Neural cell (in vitro differentiated cells): Measurements from ENCODE around the gene APOA1. TPM values are rescaled to one million over a fixed set of nuclear protein-coding genes. Genes with fewer than 3 reads are reported as not detected.

Source experiments
- H2AFZ ChIP-seq: fragments of 200-600, 300-800 bp; sonication (generic), shearing (Covaris generic); 2 replicates; pipeline ENCODE4 v1.6.0; 2014; ENCODE audit warnings: low read depth, mild to moderate bottlenecking, antibody characterized with exemption, low read length, moderate library complexity
- H3F3A ChIP-seq: fragments of 200-600 bp; shearing (Covaris generic); 2 replicates; pipeline ENCODE4 v1.6.1; 2016; ENCODE audit warnings: mild to moderate bottlenecking, moderate library complexity, mixed read lengths, antibody characterized with exemption, low read length; ENCODE audit not compliant: insufficient read depth, poor library complexity, severe bottlenecking
- H3K27ac ChIP-seq: fragments of 200-600, 300-800 bp; sonication (generic), shearing (Covaris generic); 2 replicates; pipeline ENCODE4 v1.5.1; 2014; ENCODE audit warnings: mild to moderate bottlenecking, low read length, moderate library complexity
- H3K27me3 ChIP-seq: fragments of 300-800, 200-600 bp; sonication (generic), shearing (Covaris generic); 2 replicates; pipeline ENCODE4 v1.6.0; 2014; ENCODE audit warnings: mild to moderate bottlenecking, low read depth, low read length, moderate library complexity; ENCODE audit not compliant: insufficient read depth
- H3K36me3 ChIP-seq: fragments of 300-800, 200-600 bp; sonication (generic), shearing (Covaris generic); 2 replicates; pipeline ENCODE4 v1.5.1; 2014; ENCODE audit warnings: mild to moderate bottlenecking, antibody characterized with exemption, low read length, moderate library complexity; ENCODE audit not compliant: insufficient read depth
- H3K4me2 ChIP-seq: fragments of 300-800, 200-600 bp; sonication (generic), shearing (Covaris generic); 2 replicates; pipeline ENCODE4 v1.6.0; 2014; ENCODE audit warnings: mild to moderate bottlenecking, low read length
- H3K4me3 ChIP-seq: fragments of 300-800, 200-600 bp; sonication (generic), shearing (Covaris generic); 2 replicates; pipeline ENCODE4 v1.5.1; 2014; ENCODE audit warnings: mild to moderate bottlenecking, low read length, moderate library complexity
- H3K79me2 ChIP-seq: fragments of 200-600 bp; shearing (Covaris generic); replicated peaks from 2 replicates; pipeline ENCODE4 v1.6.0; 2014; ENCODE audit warnings: mild to moderate bottlenecking, low read length, moderate library complexity; ENCODE audit not compliant: insufficient read depth
- H3K9ac ChIP-seq: fragments of 300-800, 200-600 bp; sonication (generic), shearing (Covaris generic); 2 replicates; pipeline ENCODE4 v1.6.1; 2016; ENCODE audit warnings: mild to moderate bottlenecking, low read length, mixed read lengths
- H3K9me2 ChIP-seq: fragments of 200-600 bp; shearing (Covaris generic); 2 replicates; pipeline ENCODE4 v1.6.1; 2016; ENCODE audit warnings: mild to moderate bottlenecking, low read length, mixed read lengths; ENCODE audit not compliant: insufficient read depth
- H3K9me3 ChIP-seq: fragments of 200-600, 300-800 bp; sonication (generic), shearing (Covaris generic); 2 replicates; pipeline ENCODE4 v1.6.1; 2016; ENCODE audit warnings: mild to moderate bottlenecking, mixed run types, low read length, moderate library complexity, mixed read lengths
- H4K20me1 ChIP-seq: fragments of 200-600 bp; shearing (Covaris generic); 2 replicates; pipeline ENCODE4 v1.6.1; 2016; ENCODE audit warnings: mild to moderate bottlenecking, mixed run types; ENCODE audit not compliant: insufficient read depth
- EP300 ChIP-seq: fragments of 450-650 bp; conservative IDR thresholded peaks from 2 replicates; pipeline ENCODE4 v1.6.1; 2014; ENCODE audit warnings: antibody characterized with exemption, mild to moderate bottlenecking, moderate library complexity; ENCODE audit not compliant: poor library complexity, severe bottlenecking
- EZH2 ChIP-seq: fragments of 200-600, 300-800 bp; shearing (Covaris generic), sonication (generic); IDR thresholded peaks from 2 replicates; pipeline ENCODE4 v1.6.1; 2014; ENCODE audit warnings: antibody characterized with exemption, low read length, borderline replicate concordance, mild to moderate bottlenecking; ENCODE audit not compliant: insufficient read depth, poor library complexity, severe bottlenecking
- MXI1 ChIP-seq: fragments of 450-650 bp; conservative IDR thresholded peaks from 2 replicates; pipeline ENCODE4 v1.6.1; 2014; ENCODE audit warnings: antibody characterized with exemption, mild to moderate bottlenecking; ENCODE audit not compliant: poor library complexity, severe bottlenecking
- POLR2AphosphoS5 ChIP-seq: IDR thresholded peaks from 2 replicates; pipeline ENCODE4 v1.6.1; 2012
- RAD21 ChIP-seq: fragments of 450-650 bp; conservative IDR thresholded peaks from 2 replicates; pipeline ENCODE4 v1.6.1; 2014; ENCODE audit warnings: antibody characterized with exemption, mild to moderate bottlenecking, moderate library complexity
- SMC3 ChIP-seq: fragments of 450-650 bp; conservative IDR thresholded peaks from 2 replicates; pipeline ENCODE4 v1.6.1; 2014; ENCODE audit warnings: antibody characterized with exemption, mild to moderate bottlenecking, moderate library complexity; ENCODE audit not compliant: poor library complexity
- TAF1 ChIP-seq: IDR thresholded peaks from 2 replicates; pipeline ENCODE4 v1.6.1; 2012; ENCODE audit warnings: low read depth
- polyA plus RNA-seq: library from polyadenylated mRNA; depleted of rRNA; stranded (reverse); fragments of >200 nt; gene quantifications from 2 replicates; pipeline ENCODE4 v1.2.3, GENCODE V29; 2014
- TF ChIP-seq, protein P1 (sequence below): fragments of 450-650 bp; IDR thresholded peaks from 2 replicates; pipeline ENCODE4 v1.5.1; 2014; ENCODE audit warnings: antibody characterized with exemption, mild to moderate bottlenecking, moderate library complexity; ENCODE audit not compliant: poor library complexity, severe bottlenecking
- TF ChIP-seq, protein P2 (sequence below): IDR thresholded peaks from 2 replicates; pipeline ENCODE4 v1.6.1; 2012; ENCODE audit warnings: borderline replicate concordance

The APOA1 gene
- polyA plus RNA-seq, 1 donor from 2014 or later: not detected

DNA sequence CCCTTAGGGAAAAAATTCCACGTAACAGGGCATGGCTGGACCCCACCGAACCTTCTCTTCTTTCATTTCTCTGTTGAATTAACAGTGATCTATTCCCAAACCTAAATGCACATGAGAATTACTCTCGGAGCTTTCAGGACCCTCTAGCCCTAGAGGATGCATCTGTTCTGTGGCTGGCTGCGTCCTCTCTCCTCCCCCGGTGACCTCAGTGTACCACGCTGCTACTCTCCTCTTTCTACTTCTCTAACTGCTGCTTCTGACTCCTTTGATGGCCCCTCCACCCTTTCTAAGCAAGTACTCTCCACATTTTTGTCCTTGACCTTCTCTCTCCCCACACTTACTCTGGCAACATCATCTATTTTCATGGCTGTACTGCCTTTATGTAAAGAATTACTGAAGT, 12.1 kb upstream of the APOA1 start:
- H3K9ac ChIP-seq: no peak overlapping the region
- H3K9me3 ChIP-seq: no peaks in the 10 kb centered on the region
- no peaks in the 10 kb centered on the region for H3F3A ChIP-seq
- H4K20me1 ChIP-seq: no peaks in the 10 kb centered on the region
- H3K4me3 ChIP-seq: no peak overlapping the region
- H3K79me2 ChIP-seq: no peaks in the 10 kb centered on the region
- TF ChIP-seq EZH2 (no peak), RAD21 (no peak), SMC3 (no peak), MXI1 (no peak), EP300 (no peak), POLR2AphosphoS5 (no peak), TAF1 (no peak)
- TF ChIP-seq, protein P1, sequence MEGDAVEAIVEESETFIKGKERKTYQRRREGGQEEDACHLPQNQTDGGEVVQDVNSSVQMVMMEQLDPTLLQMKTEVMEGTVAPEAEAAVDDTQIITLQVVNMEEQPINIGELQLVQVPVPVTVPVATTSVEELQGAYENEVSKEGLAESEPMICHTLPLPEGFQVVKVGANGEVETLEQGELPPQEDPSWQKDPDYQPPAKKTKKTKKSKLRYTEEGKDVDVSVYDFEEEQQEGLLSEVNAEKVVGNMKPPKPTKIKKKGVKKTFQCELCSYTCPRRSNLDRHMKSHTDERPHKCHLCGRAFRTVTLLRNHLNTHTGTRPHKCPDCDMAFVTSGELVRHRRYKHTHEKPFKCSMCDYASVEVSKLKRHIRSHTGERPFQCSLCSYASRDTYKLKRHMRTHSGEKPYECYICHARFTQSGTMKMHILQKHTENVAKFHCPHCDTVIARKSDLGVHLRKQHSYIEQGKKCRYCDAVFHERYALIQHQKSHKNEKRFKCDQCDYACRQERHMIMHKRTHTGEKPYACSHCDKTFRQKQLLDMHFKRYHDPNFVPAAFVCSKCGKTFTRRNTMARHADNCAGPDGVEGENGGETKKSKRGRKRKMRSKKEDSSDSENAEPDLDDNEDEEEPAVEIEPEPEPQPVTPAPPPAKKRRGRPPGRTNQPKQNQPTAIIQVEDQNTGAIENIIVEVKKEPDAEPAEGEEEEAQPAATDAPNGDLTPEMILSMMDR: no peak
- TF ChIP-seq, protein P2, sequence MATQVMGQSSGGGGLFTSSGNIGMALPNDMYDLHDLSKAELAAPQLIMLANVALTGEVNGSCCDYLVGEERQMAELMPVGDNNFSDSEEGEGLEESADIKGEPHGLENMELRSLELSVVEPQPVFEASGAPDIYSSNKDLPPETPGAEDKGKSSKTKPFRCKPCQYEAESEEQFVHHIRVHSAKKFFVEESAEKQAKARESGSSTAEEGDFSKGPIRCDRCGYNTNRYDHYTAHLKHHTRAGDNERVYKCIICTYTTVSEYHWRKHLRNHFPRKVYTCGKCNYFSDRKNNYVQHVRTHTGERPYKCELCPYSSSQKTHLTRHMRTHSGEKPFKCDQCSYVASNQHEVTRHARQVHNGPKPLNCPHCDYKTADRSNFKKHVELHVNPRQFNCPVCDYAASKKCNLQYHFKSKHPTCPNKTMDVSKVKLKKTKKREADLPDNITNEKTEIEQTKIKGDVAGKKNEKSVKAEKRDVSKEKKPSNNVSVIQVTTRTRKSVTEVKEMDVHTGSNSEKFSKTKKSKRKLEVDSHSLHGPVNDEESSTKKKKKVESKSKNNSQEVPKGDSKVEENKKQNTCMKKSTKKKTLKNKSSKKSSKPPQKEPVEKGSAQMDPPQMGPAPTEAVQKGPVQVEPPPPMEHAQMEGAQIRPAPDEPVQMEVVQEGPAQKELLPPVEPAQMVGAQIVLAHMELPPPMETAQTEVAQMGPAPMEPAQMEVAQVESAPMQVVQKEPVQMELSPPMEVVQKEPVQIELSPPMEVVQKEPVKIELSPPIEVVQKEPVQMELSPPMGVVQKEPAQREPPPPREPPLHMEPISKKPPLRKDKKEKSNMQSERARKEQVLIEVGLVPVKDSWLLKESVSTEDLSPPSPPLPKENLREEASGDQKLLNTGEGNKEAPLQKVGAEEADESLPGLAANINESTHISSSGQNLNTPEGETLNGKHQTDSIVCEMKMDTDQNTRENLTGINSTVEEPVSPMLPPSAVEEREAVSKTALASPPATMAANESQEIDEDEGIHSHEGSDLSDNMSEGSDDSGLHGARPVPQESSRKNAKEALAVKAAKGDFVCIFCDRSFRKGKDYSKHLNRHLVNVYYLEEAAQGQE: no peak
- H3K4me2 ChIP-seq: no peak overlapping the region
- no peak overlapping the region for H3K27ac ChIP-seq
- H3K9me2 ChIP-seq: no peaks in the 10 kb centered on the region
- no peaks in the 10 kb centered on the region for H3K27me3 ChIP-seq
- peaks cover 11% of the 10 kb centered on the region for H3K36me3 ChIP-seq
- no peak overlapping the region for H2AFZ ChIP-seq

DNA sequence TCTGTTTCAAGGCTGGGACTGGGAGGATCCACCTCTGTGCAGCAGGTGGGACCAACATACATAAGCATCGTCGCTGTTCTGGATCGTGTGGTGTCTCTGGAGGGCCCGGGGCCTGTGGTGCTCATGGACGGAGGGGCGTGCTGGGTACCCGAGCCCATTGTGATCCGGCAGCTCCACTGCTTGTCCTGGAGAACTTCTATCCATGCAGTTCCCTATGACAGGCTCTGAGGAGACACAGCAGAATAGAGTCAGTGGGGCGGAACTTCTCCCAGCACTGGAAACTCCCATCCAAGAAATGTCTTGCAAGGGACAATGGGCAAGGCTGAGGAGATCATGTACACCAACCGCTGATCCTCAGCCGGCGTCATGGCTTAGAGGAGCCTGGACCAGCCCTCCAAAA, 11.6 kb upstream of the APOA1 start:
- H3K36me3 ChIP-seq: peaks cover 11% of the 10 kb centered on the region
- no peak overlapping the region for H3K27ac ChIP-seq
- H3K27me3 ChIP-seq: no peaks in the 10 kb centered on the region
- H3K9me3 ChIP-seq: no peaks in the 10 kb centered on the region
- H3K4me3 ChIP-seq: no peak overlapping the region
- H3F3A ChIP-seq: no peaks in the 10 kb centered on the region
- H3K79me2 ChIP-seq: no peaks in the 10 kb centered on the region
- no peak for TF ChIP-seq TAF1
- TF ChIP-seq RAD21: no peak
- no peak for TF ChIP-seq SMC3
- no peak for TF ChIP-seq EZH2
- no peak for TF ChIP-seq MXI1
- TF ChIP-seq, protein P2: no peak
- no peak overlapping the region for H2AFZ ChIP-seq
- no peaks in the 10 kb centered on the region for H3K9me2 ChIP-seq
- H3K4me2 ChIP-seq: no peak overlapping the region
- H4K20me1 ChIP-seq: no peaks in the 10 kb centered on the region
- no peak overlapping the region for H3K9ac ChIP-seq
